HFF-Myc (cell line): ENCODE data around the gene COL11A1.

Experiments
- DNase-seq: peaks from one replicate; pipeline ENCODE4 v3.0.0-alpha.2; 2011; ENCODE audit warnings: low read depth; ENCODE audit errors: extremely low read depth
- H3K4me3 ChIP-seq: replicated peaks from 2 replicates; pipeline ENCODE4 v1.5.1; 2011; ENCODE audit warnings: low read depth, mild to moderate bottlenecking, control low read depth, low read length
- CTCF ChIP-seq: IDR thresholded peaks from 2 replicates; pipeline ENCODE4 v1.5.1; 2012; ENCODE audit warnings: mild to moderate bottlenecking, low read depth, low read length, control low read depth; ENCODE audit errors: missing control alignments

The COL11A1 gene

GRCh38 chr1:103089221-103089620, 19.1 kb downstream of the COL11A1 start:
- TF ChIP-seq CTCF: no peak
- no peak for DNase-seq
- no peak overlapping the region for H3K4me3 ChIP-seq

GRCh38 chr1:103087256-103087655, 21.1 kb downstream of the COL11A1 start:
- TF ChIP-seq CTCF: no peak
- DNase-seq: no peak

GRCh38 chr1:103084181-103084580, 24.1 kb downstream of the COL11A1 start:
- H3K4me3 ChIP-seq: no peak overlapping the region
- DNase-seq: no peak
- no peak for TF ChIP-seq CTCF

More at GRCh38 chr1:103087256-103087655, 21.1 kb downstream of the COL11A1 start:
- no peak overlapping the region for H3K4me3 ChIP-seq

GRCh38 chr1:103075316-103076000, 32.9 kb downstream of the COL11A1 start:
- no peak overlapping the region for H3K4me3 ChIP-seq
- TF ChIP-seq CTCF: no peak
- no peak for DNase-seq

GRCh38 chr1:103074224-103074623, 34.1 kb downstream of the COL11A1 start:
- no peak for DNase-seq
- no peak overlapping the region for H3K4me3 ChIP-seq
- TF ChIP-seq CTCF: no peak

- TF ChIP-seq CTCF: no peak
- DNase-seq: no peak
- no peak overlapping the region for H3K4me3 ChIP-seq
These were observed 39.1 kb downstream of the COL11A1 start for GRCh38 chr1:103069201-103069600.

GRCh38 chr1:103063921-103064320, 44.4 kb downstream of the COL11A1 start:
- DNase-seq: no peak
- no peak overlapping the region for H3K4me3 ChIP-seq
- no peak for TF ChIP-seq CTCF
